Transverse colon (tissue), 4 donors: Measurements from ENCODE around the gene GTPBP8.

Experiments
- POLR2A ChIP-seq: fragments of 450-650 bp; IDR thresholded peaks from one replicate; pipeline ENCODE4 v1.6.1; 2016; ENCODE audit warnings: antibody characterized with exemption, mild to moderate bottlenecking, moderate library complexity
- POLR2AphosphoS5 ChIP-seq, 3 donors: sonication (generic); formaldehyde crosslinking; IDR thresholded peaks; one replicate each; pipeline ENCODE4 v1.6.1; 2016; ENCODE audit warnings: antibody characterized with exemption in 3 of 3
- TF ChIP-seq, protein P1 (sequence below), 5 experiments: fragments of 200-600 bp in 3 of 5; fragments of 450-650 bp in 2 of 5; sonication (generic) in 3 of 5; IDR thresholded peaks; 1 replicate in 2 of 5; 2 replicates in 3 of 5; pipeline ENCODE4 v1.5.1; 2016 to 2017; ENCODE audit warnings: antibody characterized with exemption in 5 of 5, inconsistent platforms in 3 of 5, mild to moderate bottlenecking in 2 of 5, moderate library complexity in 1 of 5

DNA sequence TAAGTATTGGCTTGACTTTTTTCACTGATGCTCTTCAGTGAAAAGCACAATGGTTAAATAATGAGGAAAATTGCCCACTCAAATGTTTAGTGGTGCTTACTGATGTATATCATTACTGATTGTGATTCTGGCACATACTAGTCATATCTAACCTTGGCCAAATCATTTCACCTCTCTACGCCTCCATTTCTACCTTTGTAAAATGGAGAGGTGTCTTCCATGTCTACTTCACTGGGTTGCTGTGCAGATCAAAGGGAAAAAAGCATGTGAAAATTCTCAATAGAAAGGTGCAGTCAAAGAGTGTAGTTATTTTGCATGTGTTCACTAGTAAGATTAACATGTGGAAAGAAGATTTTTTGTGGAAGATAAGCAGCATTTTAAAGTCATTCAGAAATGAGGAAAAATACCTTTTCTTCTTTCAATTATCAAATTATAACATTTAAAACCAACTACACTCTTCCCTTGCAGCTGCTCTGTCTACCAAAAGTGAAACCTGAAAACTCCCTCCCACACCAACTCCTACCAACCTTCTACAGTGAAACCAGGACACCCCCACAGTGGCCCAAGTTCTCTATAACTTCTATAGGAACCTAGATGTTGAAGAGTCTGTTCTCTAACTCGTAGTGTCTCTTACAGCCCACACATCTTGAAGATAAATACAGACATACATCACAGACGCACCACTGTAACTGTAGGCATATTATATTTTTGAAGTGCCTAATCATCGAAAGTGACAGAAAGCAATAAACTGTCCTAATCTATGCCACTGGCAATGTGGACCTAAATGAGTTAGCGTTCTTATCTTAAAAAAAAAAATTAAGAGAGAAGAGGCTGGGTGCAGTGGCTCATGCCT is 17.2 kb upstream of the GTPBP8 start:
- TF ChIP-seq, protein P1, sequence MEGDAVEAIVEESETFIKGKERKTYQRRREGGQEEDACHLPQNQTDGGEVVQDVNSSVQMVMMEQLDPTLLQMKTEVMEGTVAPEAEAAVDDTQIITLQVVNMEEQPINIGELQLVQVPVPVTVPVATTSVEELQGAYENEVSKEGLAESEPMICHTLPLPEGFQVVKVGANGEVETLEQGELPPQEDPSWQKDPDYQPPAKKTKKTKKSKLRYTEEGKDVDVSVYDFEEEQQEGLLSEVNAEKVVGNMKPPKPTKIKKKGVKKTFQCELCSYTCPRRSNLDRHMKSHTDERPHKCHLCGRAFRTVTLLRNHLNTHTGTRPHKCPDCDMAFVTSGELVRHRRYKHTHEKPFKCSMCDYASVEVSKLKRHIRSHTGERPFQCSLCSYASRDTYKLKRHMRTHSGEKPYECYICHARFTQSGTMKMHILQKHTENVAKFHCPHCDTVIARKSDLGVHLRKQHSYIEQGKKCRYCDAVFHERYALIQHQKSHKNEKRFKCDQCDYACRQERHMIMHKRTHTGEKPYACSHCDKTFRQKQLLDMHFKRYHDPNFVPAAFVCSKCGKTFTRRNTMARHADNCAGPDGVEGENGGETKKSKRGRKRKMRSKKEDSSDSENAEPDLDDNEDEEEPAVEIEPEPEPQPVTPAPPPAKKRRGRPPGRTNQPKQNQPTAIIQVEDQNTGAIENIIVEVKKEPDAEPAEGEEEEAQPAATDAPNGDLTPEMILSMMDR (IDR thresholded peaks at IDR 0.05): no peak
- TF ChIP-seq POLR2A: no peak
- TF ChIP-seq POLR2AphosphoS5 (IDR thresholded peaks at IDR 0.05): no peak
